ENCODE data around the gene SBF2.
A peak's percentile ranks its signal among the peaks of the same experiment; 100 is the strongest.

SBF2 gene

GRCh38 chr11:9761441-9761945, 532.5 kb downstream of the SBF2 start:
- no peak for TF ChIP-seq CTCF (IDR thresholded peaks at IDR 0.05; ENCODE audit: control insufficient read depth, insufficient read depth, low read depth, low read length, missing control alignments)
- no peak overlapping the region for H3K4me3 ChIP-seq (ENCODE audit: control insufficient read depth, low read depth, low read length)
- DNase-seq (ENCODE audit: low read depth), result no peak

GRCh38 chr11:9760193-9760575, 533.8 kb downstream of the SBF2 start:
- DNase-seq (ENCODE audit: low read depth), result peak; percentile 86
- TF ChIP-seq CTCF (IDR thresholded peaks at IDR 0.05; ENCODE audit: control insufficient read depth, insufficient read depth, low read depth, low read length, missing control alignments), result no peak
- H3K4me3 ChIP-seq (ENCODE audit: control insufficient read depth, low read depth, low read length), result no peak overlapping the region

- H3K4me3 ChIP-seq (ENCODE audit: control insufficient read depth, low read depth, low read length), result no peak overlapping the region
- peak; percentile 99 for DNase-seq (ENCODE audit: low read depth)
- TF ChIP-seq CTCF (IDR thresholded peaks at IDR 0.05; ENCODE audit: control insufficient read depth, insufficient read depth, low read depth, low read length, missing control alignments), result no peak
These were observed 534.4 kb downstream of the SBF2 start for GRCh38 chr11:9759519-9760192.

DNA sequence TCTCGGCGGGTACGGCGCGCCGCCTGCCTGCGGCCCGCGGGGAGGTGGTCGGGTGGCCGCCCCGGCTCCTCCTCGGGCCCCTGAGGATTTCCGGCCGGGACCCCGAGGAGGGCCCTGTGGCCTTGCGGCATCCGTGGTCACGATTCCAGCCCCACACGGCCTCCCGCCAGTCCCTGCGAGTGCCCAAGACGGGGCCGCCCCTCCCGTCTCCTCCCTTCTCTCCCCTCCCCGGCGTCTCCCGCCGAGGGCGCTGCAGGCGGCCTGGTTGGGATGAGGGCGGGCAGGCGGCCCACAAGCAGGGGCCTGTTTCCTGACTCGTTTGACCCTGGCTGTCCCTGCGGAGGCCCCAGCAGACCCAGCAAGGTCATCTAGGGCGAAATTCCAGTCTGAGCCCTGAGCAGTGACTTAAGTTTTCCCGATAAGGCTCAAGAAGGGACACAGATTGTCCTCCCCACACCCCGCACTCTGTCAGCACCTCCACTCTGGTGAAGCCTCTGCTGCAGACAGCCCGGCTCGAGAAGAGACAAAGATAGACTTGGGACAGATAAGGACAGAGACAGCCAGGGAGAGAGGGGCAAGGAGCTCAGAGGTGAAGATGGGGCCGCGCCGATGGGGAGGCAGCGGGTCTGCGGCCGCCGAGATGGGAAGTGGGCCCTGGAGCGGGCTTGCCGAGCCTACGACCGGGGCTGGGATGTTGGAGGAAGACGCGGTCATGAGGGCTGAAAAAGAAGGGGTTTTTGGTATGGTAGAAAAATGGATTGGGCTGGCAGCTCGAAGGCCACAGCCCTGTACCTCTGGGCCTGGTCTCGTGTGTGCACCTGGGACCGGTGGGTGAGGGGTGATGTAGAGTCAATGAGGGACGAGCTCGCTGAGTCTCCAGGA, 535.1 kb downstream of the SBF2 start:
- H3K4me3 ChIP-seq (ENCODE audit: control insufficient read depth, low read depth, low read length), result peak overlapping the region; percentile 29
- no peak for DNase-seq (ENCODE audit: low read depth)
- peak; percentile 47 for TF ChIP-seq CTCF (IDR thresholded peaks at IDR 0.05; ENCODE audit: control insufficient read depth, insufficient read depth, low read depth, low read length, missing control alignments)

- peak overlapping the region; percentile 29 for H3K4me3 ChIP-seq (ENCODE audit: control insufficient read depth, low read depth, low read length)
- DNase-seq (ENCODE audit: low read depth), result no peak
- peak; percentile 27 for TF ChIP-seq CTCF (IDR thresholded peaks at IDR 0.05; ENCODE audit: control insufficient read depth, insufficient read depth, low read depth, low read length, missing control alignments)
These were observed 536.0 kb downstream of the SBF2 start for GRCh38 chr11:9757809-9758636.

DNA sequence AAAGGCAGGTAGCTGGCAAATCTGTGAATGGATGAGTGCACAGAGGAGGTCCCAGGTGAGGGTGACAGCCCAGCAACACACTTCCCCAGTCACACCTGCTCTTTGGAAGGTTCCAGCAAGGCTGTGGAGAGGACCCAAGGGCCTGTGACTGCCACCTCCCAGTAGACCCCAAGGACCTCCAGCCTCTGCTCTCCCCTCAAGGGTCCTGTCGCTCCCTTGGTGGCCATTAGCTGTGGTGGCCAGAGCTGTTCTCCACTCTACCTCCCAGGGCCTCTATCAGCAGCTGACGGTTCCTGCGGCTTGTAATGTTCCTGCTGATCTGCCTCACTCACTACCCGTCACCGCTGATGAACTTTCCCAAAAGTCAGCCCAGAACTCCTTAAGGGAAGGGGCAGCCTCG, 537.1 kb downstream of the SBF2 start:
- no peak overlapping the region for H3K4me3 ChIP-seq (ENCODE audit: control insufficient read depth, low read depth, low read length)
- DNase-seq (ENCODE audit: low read depth), result no peak
- no peak for TF ChIP-seq CTCF (IDR thresholded peaks at IDR 0.05; ENCODE audit: control insufficient read depth, insufficient read depth, low read depth, low read length, missing control alignments)

All from AG09309 (cell line).